ENCODE measurements around the gene KCNE2. TPM values are rescaled to one million over a fixed set of nuclear protein-coding genes. Genes with fewer than 3 reads are reported as not detected.

The KCNE2 gene
- total RNA-seq, 1 experiment from 2014 or later = not detected

- Histone ChIP-seq H3K27ac (ENCODE audit: low read depth, low read length) (no peak overlapping the region), H3K9ac (ENCODE audit: low read length) (no peak overlapping the region), H3K79me2 (ENCODE audit: insufficient read depth, low read length) (no peaks in the 10 kb centered on the region), H3K4me2 (ENCODE audit: low read length) (no peak overlapping the region), H3K27me3 (ENCODE audit: insufficient read depth, low read length) (no peaks in the 10 kb centered on the region), H3K36me3 (ENCODE audit: control insufficient read depth in 1 of 2, insufficient read depth in 2 of 2, low read length in 2 of 2) (no peaks in the 10 kb centered on the region), H4K20me1 (ENCODE audit: insufficient read depth) (no peaks in the 10 kb centered on the region), H3K4me3 (replicated peaks in 1 of 2; ENCODE audit: low read depth in 1 of 2, low read length in 2 of 2) (no peak overlapping the region), H2AFZ (ENCODE audit: low read depth, low read length, poor library complexity, severe bottlenecking) (no peak overlapping the region), H3K9me2 (ENCODE audit: insufficient read depth) (no peaks in the 10 kb centered on the region), H3K4me1 (ENCODE audit: control insufficient read depth in 1 of 2, insufficient read depth in 2 of 2, low read length in 2 of 2) (peaks cover 6 to 7% of the 10 kb centered on the region in 2 experiments), H3K9me3 (ENCODE audit: control insufficient read depth in 1 of 2, insufficient read depth in 1 of 2, low read depth in 1 of 2, low read length in 2 of 2) (no peaks in the 10 kb centered on the region)
- no peak for ATAC-seq
- ChIA-PET CTCF (no interaction called here), RAD21 (ENCODE audit: low non-redundant PET in 1 of 2, low total read pairs in 2 of 2, uncharacterized antibody in 2 of 2, unreplicated experiment in 2 of 2) (no interaction called here), POLR2A (no interaction called here)
- TF ChIP-seq SIN3A (IDR thresholded peaks at IDR 0.05; ENCODE audit: low read depth) (no peak), FOSL1 (IDR thresholded peaks at IDR 0.05; ENCODE audit: low read depth) (no peak), JUND (IDR thresholded peaks at IDR 0.05) (no peak), ATF3 (IDR thresholded peaks at IDR 0.05) (no peak), ZFX (IDR thresholded peaks at IDR 0.05) (no peak), SRF (IDR thresholded peaks at IDR 0.05; ENCODE audit: low read depth) (no peak), YY1 (IDR thresholded peaks at IDR 0.05; ENCODE audit: extremely low read depth, insufficient replicate concordance, low read depth, low read length) (no peak), CBX3 (IDR thresholded peaks at IDR 0.05; ENCODE audit: low read depth) (no peak), POLR2AphosphoS5 (IDR thresholded peaks at IDR 0.05; ENCODE audit: low read depth, low read length) (no peak), TCF7L2 (IDR thresholded peaks at IDR 0.05; ENCODE audit: borderline replicate concordance, extremely low read depth, insufficient read depth, insufficient read length) (no peak)
- TF ChIP-seq, protein P1, sequence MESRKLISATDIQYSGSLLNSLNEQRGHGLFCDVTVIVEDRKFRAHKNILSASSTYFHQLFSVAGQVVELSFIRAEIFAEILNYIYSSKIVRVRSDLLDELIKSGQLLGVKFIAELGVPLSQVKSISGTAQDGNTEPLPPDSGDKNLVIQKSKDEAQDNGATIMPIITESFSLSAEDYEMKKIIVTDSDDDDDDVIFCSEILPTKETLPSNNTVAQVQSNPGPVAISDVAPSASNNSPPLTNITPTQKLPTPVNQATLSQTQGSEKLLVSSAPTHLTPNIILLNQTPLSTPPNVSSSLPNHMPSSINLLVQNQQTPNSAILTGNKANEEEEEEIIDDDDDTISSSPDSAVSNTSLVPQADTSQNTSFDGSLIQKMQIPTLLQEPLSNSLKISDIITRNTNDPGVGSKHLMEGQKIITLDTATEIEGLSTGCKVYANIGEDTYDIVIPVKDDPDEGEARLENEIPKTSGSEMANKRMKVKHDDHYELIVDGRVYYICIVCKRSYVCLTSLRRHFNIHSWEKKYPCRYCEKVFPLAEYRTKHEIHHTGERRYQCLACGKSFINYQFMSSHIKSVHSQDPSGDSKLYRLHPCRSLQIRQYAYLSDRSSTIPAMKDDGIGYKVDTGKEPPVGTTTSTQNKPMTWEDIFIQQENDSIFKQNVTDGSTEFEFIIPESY (IDR thresholded peaks at IDR 0.05; ENCODE audit: extremely low read depth, insufficient replicate concordance, low read length) = no peak
- BruUV-seq (replicated peaks) = no TSS peak
- intact Hi-C loops (cut with micrococcal nuclease) = no loop called here
- DNase-seq (ENCODE audit: low read depth, low spot score) = no peak
Observed at GRCh38 chr21:34364921-34365320, 1.1 kb downstream of the KCNE2 start.
